HG02973 (cell line): ENCODE results near the gene ICAM2.
"Not testable (repeated sequence)": the region's sequence is repeated elsewhere in the genome, so short reads cannot be mapped to it uniquely, and the experiment has no call there.

ENCODE experiments used
- ATAC-seq: cut with Tn5 transposase; IDR thresholded peaks from one replicate; pipeline ENCODE4 v1.9.1; 2021; ENCODE audit warnings: moderate library complexity; ENCODE audit not compliant: unreplicated experiment

The ICAM2 gene

GRCh38 chr17:64015447-64015846 is 5.0 kb downstream of the ICAM2 start:
- no peak for ATAC-seq

DNA sequence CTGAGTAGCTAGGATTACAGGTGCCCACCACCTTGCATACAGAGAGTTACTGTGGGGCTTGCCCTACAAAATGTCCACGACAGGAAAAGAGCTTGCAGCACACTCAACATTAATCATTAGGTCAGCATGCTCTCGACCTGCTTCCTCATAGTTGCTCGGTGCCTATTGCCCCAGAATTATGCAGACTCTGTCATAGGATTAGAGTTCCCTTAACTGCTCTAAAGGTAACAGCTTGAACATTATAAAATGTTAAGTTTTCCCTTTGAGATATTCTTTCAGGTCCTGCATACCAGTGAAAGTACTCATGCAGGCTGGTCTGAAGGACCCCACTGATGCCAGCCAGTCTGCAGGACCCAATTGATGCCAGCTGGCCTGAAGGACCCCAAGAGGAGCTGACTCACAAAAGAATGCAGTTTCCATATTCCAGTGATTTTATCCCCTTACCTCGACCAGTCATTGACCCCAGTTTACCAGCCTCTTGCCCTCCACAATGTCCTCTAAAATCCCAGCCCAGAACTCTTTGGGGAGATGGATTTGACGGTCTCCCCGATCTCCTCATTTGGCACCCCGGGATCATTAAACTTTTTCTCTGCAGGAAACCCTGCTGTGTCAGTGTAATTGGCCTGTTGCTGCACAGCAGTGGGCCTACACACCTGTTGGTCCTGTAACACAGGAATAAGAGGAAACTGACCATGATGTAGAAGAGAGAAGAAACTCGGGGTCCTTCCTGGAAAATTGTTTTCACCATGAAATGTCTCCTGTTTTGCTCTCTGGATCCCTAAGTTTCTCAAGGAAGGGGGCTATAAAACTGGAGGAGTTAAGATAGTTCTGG is 10.6 kb downstream of the ICAM2 start:
- ATAC-seq: no peak

DNA sequence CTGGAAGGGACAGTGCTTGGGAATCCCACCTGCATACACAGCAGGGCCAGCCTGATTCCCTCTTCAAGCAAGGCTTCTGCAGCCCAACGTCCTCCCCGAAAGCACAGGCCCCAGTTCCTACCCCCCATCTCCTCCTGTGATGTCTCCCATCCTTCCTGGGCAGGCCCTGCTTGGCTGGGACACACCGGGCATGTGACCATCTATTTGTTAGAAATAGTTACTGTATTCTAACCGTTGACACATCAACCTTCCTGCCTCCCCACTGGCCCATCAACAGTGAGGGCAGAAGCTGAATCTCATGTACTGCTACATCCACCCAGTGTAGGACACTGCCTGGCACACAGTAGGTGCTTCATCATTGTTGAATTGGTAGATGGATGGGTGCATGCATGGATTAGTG is 11.6 kb downstream of the ICAM2 start:
- ATAC-seq: no peak

GRCh38 chr17:64008346-64008745 is 12.1 kb downstream of the ICAM2 start:
- no peak for ATAC-seq

GRCh38 chr17:64007838-64008282 is 12.6 kb downstream of the ICAM2 start:
- ATAC-seq: no peak

DNA sequence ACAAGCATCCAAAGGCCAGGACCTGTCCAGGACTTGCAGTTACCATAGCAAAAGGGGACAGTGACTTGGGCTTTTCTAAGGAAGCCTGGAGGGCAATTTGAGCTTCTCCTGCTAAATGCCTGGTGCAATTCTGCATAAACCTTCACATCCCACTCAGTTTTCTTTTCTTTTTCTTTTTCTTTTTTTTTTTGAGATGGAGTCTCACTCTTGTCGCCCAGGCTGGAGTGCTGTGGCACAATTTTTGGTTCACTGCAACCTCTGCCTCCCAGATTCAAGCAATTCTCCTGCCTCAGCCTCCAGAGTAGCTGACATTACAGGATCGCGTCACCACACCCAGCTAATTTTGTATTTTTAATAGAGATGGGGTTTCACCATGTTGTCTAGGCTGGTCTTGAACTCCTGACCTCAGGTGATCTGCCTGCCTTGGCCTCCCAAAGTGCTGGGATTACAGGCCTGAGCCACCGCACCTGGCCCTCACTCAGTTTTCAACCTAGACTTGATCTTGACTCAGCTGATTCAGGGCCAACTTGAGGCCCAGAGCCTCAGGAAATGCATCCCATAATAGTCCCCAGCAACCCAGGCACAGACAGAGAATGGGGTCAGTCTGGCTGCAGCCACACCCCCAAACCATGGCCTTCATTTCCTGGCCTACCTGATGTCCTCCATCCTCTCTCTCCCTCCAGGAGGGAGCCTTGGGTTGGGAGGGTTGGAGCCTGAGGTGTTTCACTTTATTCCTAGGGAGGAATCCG is 13.2 kb downstream of the ICAM2 start:
- not testable (repeated sequence) for ATAC-seq

GRCh38 chr17:64006361-64007088 is 13.9 kb downstream of the ICAM2 start:
- ATAC-seq: no peak

GRCh38 chr17:64005734-64006167 is 14.7 kb downstream of the ICAM2 start:
- no peak for ATAC-seq

DNA sequence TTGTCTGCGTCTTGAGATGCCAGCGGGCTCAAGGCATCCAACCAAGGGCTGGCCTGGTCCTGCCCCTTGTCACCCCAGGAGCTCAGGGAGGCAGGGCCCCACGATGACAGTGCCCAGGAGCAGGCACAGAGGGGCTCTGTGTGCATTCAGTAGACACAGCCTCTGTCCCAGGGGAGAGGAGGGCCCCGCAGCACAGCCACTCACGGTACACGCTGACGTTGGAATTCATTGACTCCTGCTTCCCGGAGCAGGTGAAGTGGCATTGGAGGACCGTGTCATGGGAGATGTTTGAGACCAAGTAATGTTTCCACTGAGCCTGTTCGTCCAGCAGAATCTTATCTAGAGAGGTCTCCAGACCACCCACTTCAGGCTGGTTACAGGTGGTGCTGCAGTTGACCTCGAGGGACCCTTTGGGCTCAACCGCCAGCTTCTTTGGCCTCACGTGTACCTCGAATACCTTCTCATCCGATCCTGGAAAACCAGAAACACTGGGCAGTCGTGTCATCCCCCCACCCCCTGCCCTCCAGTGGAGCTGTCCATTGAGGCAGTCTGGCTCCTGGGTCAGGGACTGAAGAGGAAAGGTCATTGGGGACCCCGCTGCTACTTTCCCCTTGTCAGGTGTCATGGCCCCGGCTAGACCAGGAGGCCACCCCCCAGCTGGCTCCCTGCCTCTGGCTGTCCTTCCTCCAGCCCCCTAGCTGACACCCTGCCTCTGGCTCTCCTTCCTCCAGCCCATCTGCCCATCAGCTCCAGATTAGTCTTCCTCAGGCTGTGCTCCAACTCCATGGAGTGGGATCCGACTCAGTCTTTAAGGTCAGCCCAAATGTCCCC is 15.3 kb downstream of the ICAM2 start:
- no peak for ATAC-seq

DNA sequence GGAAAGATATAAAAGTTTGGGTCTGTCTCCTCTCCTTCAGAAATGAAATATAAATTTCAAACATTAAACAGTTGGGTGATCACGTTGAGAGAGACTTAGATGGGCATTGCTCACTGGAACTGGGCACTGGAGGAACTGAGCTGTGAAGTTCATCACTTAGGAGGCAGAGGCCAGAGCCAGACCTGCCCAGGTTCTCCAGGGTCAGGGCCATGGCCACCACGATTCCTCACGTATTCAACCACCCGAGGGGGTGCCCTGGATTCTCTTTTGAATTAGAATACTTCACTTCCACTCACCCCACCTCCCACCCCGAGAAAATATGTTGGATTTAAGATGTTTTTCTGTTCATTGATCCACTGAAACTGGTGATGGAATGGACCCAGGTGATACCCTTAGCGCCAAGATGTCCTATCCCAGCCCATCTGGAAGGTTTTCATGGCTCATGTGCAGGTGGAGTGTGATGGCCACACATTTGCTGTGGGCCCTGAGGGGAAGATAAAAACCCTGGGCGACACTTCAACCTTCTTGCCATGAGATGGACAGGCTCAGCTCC is 16.1 kb downstream of the ICAM2 start:
- ATAC-seq: no peak

DNA sequence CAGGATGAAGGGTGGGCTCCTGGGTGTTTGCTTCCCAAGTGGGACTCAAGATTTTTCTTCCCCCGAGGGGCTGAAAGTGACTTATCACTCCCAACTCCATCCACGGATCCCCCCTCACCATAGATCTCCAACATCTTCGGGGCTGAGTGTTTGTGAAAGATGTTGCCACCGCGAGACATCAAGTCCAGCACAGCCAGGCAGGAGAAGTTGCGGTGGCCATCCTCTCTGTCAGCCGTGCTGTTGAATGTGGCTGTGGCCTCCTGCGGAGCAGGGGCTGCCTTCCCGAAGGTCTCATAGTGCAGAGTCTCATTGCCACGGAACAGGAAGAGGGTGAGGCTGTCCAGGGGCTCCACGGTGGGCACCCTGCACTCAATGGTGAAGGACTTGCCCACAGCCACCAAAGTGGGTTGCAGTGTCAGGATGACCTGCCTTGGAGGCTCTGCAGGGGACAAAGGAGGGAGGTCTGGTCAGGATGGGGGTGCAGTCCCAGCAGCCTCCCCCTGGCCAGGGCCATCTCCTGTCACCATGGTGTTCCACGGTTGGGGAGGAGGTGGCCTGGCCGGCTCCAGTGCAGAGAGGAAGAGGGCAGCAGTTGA is 16.8 kb downstream of the ICAM2 start:
- ATAC-seq: no peak

DNA sequence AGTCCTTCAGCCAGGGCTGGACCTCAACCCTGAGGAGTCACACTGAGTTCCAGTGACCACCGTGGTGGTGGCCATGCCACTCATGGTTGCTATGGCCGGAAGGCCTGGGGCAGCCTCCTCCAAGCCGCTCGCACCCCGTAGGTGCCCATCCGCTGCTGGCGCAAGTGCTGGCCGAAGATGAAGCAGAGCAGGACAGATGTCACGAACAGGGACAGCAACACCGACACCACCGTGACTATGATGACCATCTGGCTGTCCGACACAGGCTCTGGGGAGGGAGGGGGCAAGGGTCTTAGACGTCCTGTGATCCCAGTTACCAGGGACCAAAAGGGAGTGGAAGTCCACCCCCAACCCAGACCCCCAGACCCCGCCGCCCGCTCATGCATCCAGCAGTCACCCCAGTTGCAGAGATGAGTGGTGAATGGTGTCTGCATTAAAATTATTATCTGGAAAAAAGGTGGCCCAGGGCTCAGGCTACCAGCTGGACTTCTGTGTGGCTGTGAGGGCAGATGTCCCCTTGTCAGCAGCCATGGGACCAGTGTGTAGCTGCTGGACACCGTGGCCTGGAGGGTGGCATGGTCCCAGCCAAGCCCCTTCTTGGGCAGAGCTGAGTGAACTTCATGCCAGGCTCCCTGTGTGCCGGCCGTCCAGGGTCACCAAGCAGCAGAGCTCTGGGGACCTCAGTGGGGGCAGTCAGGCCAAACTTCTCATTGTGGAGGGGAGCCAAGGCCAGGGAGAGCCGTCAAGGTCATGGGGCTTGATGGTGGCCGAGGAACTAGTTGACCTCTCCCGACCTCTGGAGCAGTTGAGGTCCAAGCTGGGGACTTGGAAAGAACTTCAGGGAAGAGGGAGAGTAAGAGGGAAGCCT is 17.5 kb downstream of the ICAM2 start:
- no peak for ATAC-seq

DNA sequence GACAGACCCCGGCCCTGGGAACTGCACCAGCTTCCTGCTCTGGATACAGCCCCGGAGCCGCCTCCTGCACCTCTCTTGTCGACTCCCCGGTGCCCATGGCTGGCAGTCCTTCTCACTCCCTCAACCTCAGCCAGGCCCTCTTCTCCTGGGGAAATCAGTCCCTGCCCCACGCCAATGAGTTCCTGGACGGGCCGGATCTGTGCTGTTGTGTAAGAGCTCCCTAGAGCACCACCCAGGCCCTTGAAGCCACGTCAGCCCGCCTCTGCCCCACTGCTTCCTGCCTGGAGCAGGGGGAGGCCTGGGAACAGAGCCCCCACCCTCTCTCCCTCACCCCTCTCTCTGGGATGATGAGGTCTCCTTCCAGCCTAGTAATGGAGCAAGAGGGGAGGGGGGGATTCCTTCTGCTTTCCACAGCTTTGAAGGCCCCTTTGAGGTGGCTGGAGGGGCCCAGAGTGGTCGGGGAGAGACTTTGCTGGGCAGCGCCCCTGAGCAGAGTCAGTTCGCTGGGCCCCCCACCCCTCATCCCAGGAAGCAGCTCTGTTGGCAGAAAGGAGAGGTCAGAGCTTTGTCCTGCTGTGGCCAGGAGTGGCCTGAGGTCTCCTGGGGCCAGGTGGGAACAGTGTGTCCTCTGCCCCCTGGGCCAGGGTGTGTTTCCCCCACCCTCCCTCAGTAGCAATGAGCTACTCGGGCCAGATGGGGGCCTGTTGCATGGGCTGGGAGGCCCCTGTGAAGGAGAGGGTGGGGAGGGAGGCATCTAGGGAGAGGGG is 18.5 kb downstream of the ICAM2 start:
- ATAC-seq: no peak

DNA sequence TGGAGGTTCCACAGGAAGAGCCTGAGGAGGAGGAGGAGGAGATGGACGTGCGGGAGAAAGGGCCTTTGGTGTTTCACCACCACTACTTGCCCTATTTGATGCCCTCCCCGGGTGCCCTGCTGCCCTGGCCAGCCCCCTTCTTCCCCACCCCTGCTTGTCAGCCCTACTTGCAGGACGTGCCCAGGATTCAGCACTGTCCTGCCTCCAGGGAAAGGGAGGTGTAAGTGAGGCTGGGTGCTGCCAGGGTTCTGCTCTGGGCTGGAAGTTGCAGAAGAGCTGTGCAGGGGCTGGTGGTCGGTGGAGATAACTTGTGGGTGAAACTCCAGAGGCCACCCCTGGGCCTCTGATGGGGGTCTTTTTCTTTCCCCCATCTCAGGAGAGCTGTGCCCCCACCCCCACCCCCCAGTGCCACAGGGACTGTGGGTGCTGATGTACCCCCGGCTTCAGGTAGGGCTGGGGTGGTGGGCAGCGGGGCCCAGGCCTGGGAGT is 19.3 kb downstream of the ICAM2 start:
- ATAC-seq: no peak

DNA sequence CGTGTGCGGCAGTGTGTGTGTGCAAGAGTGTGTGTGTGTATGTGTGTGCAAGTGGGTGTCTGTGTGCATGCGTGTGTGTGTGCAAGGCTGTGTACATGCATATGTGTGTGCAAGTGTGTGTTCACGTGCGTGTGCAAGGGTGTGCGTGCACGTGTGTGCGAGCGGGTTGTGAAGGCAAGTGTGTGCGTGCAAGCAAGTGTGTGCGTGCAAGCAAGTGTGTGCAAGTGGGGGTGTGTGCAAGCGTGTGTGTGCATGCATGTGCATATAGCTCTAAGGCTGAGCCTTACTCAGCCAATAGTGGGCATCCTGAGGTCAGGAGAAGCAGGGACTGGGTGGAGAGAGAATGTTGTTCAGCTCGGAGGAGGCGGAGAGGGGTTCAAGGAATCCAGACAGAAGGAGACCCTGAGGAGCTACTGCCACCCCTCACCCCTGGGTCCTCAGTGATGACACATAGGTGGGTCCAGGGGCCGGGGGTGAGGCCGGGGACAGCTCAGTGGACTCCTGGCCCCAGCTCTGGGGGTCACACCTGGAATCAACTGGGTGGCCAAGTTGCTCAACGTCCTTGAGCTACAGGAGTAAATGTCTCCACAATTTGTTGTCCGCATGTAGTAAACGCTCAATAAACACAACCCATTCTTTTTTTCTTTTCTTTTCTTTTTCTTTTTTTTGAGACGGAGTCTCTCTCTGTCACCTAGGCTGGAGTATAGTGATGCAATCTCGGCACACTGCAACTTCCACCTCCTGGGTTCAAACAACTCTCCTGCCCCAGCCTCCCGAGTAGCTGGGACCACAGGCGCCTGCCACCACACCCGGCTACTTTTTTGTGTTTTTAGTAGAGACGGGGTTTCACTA is 20.5 kb downstream of the ICAM2 start:
- no peak for ATAC-seq

DNA sequence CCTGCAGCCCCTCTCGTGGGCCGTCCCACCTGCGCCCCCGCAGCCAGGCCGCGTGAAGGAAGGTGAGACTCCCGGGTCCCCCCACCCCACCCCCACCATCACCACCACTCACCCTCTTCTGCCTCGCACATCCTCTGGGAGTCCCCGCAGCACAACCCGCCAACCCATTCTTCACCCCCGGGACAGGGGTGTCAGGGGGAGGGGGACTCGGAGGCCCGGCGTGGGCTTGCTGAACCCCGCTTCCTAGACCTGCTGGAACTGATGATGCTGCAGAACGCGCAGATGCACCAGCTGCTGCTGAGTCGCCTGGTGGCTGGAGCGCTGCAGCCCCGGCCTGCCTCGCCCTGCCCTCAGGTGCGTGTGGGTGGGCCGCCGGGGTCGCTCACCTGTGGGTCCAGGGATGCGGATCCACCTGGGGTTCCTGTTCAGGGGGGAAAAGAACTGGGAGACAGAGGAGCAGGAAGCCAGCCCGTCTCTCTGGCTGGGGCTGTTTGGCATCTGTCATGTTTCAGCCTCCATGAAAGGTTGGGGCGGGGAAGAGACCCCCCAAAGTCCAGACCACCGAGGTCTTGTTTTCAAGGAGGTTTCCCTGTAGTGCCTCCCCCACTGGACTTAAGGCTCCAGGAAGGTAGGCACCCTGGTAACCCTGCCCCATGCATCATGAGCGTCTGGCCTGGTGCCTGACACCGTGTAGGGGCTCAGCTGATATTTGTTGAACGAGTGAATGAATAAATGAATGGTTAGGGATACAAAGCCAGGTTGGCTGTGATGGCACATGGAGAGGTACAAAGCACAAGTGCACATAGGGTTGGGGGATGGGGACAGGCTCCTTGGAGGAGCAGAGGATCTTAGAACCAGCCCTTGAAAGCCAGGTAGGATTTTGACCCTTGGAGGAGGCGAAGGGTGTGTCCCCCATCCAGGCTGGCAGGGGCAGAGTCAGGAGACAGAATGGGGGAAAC is 21.4 kb downstream of the ICAM2 start:
- no peak for ATAC-seq
